Sciatic nerve (tissue), 2 donors: ENCODE results near the gene ACTN1. TPM values are rescaled to one million over a fixed set of nuclear protein-coding genes. Genes with fewer than 3 reads are reported as not detected.

Experiments
- ATAC-seq: fragments of 200-7000 bp; cut with Tn5 transposase; one replicate; pipeline ENCODE4 v1.9.1; 2020; ENCODE audit warnings: mild to moderate bottlenecking, moderate library complexity
- DNase-seq: peaks from one replicate; pipeline ENCODE4 v3.0.0-alpha.2; 2020; ENCODE audit warnings: low spot score
- intact Hi-C: fragments of 100-400 bp; cut with DNase I; formaldehyde crosslinking; loops from one replicate; pipeline ENCODE4 v1.14.2; 2022
- total RNA-seq: library from RNA; stranded (reverse); fragmentation: NEBNext Ultra II Directional; extraction: Animal tissue kit (Norgen Biotek cat#: 25700); gene quantifications from one replicate; pipeline ENCODE4 v1.2.1, GENCODE V29; 2021
- donor health status: DM: no; HTN: no; CAD: no.
- donor health status: DM: no; HTN: no; CAD: no.

The ACTN1 gene
- total RNA-seq, 1 donor from 2014 or later = 216 TPM

- no peak for DNase-seq
These were observed 93.6 kb downstream of the ACTN1 start for GRCh38 chr14:68885226-68886108.

GRCh38 chr14:68884031-68885030 is 94.8 kb downstream of the ACTN1 start:
- intact Hi-C loops = no loop called here
- DNase-seq (peak; percentile 42), ATAC-seq (no peak)

More at GRCh38 chr14:68885226-68886108, 93.6 kb downstream of the ACTN1 start:
- peak; percentile 19 for ATAC-seq
- intact Hi-C loops = no loop called here

- ATAC-seq (no peak), DNase-seq (peak; percentile 47)
- intact Hi-C loops = no loop called here
These were observed 96.9 kb downstream of the ACTN1 start for GRCh38 chr14:68882235-68882634.

GRCh38 chr14:68881396-68881795 is 97.7 kb downstream of the ACTN1 start:
- ATAC-seq (no peak), DNase-seq (no peak)
- intact Hi-C loops = no loop called here

- DNase-seq = no peak
- ATAC-seq = no peak
- intact Hi-C loops = no loop called here
These were observed 98.5 kb downstream of the ACTN1 start for GRCh38 chr14:68880581-68881105.

- ATAC-seq (no peak), DNase-seq (no peak)
- intact Hi-C loops = no loop called here
These were observed 99.1 kb downstream of the ACTN1 start for GRCh38 chr14:68879841-68880575.

- intact Hi-C loops = no loop called here
- ATAC-seq = no peak
- no peak for DNase-seq
These were observed 99.8 kb downstream of the ACTN1 start for GRCh38 chr14:68879321-68879781.

- DNase-seq = no peak
- ATAC-seq = no peak
- intact Hi-C loops = no loop called here
These were observed 100.2 kb downstream of the ACTN1 start for GRCh38 chr14:68878908-68879307.

GRCh38 chr14:68877993-68878575 is 101.0 kb downstream of the ACTN1 start:
- DNase-seq (no peak), ATAC-seq (no peak)
- intact Hi-C loops = no loop called here

GRCh38 chr14:68876976-68877375 is 102.1 kb downstream of the ACTN1 start:
- intact Hi-C loops = no loop called here
- ATAC-seq = no peak
- DNase-seq = no peak

- ATAC-seq = no peak
- intact Hi-C loops = no loop called here
- no peak for DNase-seq
These were observed 104.4 kb downstream of the ACTN1 start for GRCh38 chr14:68874746-68875155.

GRCh38 chr14:68873376-68873775 is 105.7 kb downstream of the ACTN1 start:
- intact Hi-C loops = no loop called here
- DNase-seq (no peak), ATAC-seq (no peak)

GRCh38 chr14:68871392-68871791 is 107.7 kb downstream of the ACTN1 start:
- DNase-seq (no peak), ATAC-seq (no peak)
- intact Hi-C loops = no loop called here

- intact Hi-C loops = no loop called here
- ATAC-seq (no peak), DNase-seq (no peak)
These were observed 112.0 kb downstream of the ACTN1 start for GRCh38 chr14:68866991-68867533.

- ATAC-seq (no peak), DNase-seq (no peak)
- intact Hi-C loops = no loop called here
These were observed 113.6 kb downstream of the ACTN1 start for GRCh38 chr14:68865542-68865941.

GRCh38 chr14:68864361-68864750 is 114.7 kb downstream of the ACTN1 start:
- intact Hi-C loops = no loop called here
- no peak for DNase-seq
- ATAC-seq = no peak

- DNase-seq = no peak
- no peak for ATAC-seq
- intact Hi-C loops = no loop called here
These were observed 115.3 kb downstream of the ACTN1 start for GRCh38 chr14:68863610-68864360.
